K562 (cell line): ENCODE measurements around the gene PCNX2.

ENCODE experiments used
- BRD4 ChIP-seq: fragments of 200-600 bp; sonication (generic); IDR thresholded peaks from 2 replicates; pipeline ENCODE4 v1.6.1; 2017; ENCODE audit warnings: inconsistent platforms
- CHD2 ChIP-seq: IDR thresholded peaks from 2 replicates; pipeline ENCODE4 v1.6.1; 2011; ENCODE audit warnings: low read depth, low read length
- CREM ChIP-seq: IDR thresholded peaks from 2 replicates; pipeline ENCODE4 v1.6.1; 2014; ENCODE audit warnings: antibody characterized with exemption, low read depth
- EZH2 ChIP-seq: IDR thresholded peaks from 2 replicates; pipeline ENCODE4 v1.6.1; 2012; ENCODE audit warnings: low read depth, mild to moderate bottlenecking, inconsistent platforms, low read length, borderline replicate concordance
- GATAD2A ChIP-seq: fragments of 450-650 bp; IDR thresholded peaks from 2 replicates; pipeline ENCODE4 v1.6.1; 2017
- HOXB6 ChIP-seq: fragments of 250-450 bp; sonication (Bioruptor Pico); IDR thresholded peaks from 2 replicates; pipeline ENCODE4 v1.5.1; 2022; ENCODE audit warnings: mild to moderate bottlenecking, borderline replicate concordance
- MYBL2 ChIP-seq, 2 experiments: fragments of 450-650 bp in 1 of 2; sonication (generic) in 1 of 2; formaldehyde crosslinking in 1 of 2; IDR thresholded peaks; 2 replicates each; pipeline versions ENCODE4 v1.6.1 to v1.8.1; 2017 to 2022; ENCODE audit warnings: borderline replicate concordance in 1 of 2, inconsistent platforms in 1 of 2, low read depth in 1 of 2, mild to moderate bottlenecking in 1 of 2, missing genetic modification reagents in 1 of 2, moderate library complexity in 1 of 2
- NBN ChIP-seq: fragments of 450-650 bp; IDR thresholded peaks from 2 replicates; pipeline ENCODE4 v1.6.1; 2016; ENCODE audit warnings: low read depth, mild to moderate bottlenecking
- POLR2A ChIP-seq: fragments of 450-650 bp; conservative IDR thresholded peaks from 2 replicates; pipeline ENCODE4 v1.6.1; 2016
- SIN3A ChIP-seq, 2 experiments: fragments of 150-350 bp in 1 of 2; IDR thresholded peaks; 2 replicates each; pipeline ENCODE4 v1.6.1; 2011 to 2016; ENCODE audit warnings: borderline replicate concordance in 2 of 2, low read depth in 2 of 2, low read length in 2 of 2, mild to moderate bottlenecking in 2 of 2, moderate library complexity in 2 of 2; ENCODE audit not compliant: control insufficient read depth in 1 of 2
- ZNF707 ChIP-seq: fragments of 250-450 bp; sonication (Bioruptor Pico); conservative IDR thresholded peaks from 2 replicates; pipeline ENCODE4 v1.8.0; 2022; ENCODE audit warnings: inconsistent platforms, mild to moderate bottlenecking, moderate library complexity
- TF ChIP-seq, protein P1 (sequence below), 3 experiments: IDR thresholded peaks in 2 of 3; conservative IDR thresholded peaks in 1 of 3; 2 replicates each; pipeline ENCODE4 v1.5.1; 2011 to 2012; ENCODE audit warnings: low read length in 3 of 3, mild to moderate bottlenecking in 3 of 3, control low read depth in 2 of 3, improper control_type of control experiment in 1 of 3, inconsistent platforms in 1 of 3, low read depth in 1 of 3, mixed read lengths in 1 of 3, moderate library complexity in 1 of 3; ENCODE audit not compliant: insufficient read depth in 2 of 3

DNA sequence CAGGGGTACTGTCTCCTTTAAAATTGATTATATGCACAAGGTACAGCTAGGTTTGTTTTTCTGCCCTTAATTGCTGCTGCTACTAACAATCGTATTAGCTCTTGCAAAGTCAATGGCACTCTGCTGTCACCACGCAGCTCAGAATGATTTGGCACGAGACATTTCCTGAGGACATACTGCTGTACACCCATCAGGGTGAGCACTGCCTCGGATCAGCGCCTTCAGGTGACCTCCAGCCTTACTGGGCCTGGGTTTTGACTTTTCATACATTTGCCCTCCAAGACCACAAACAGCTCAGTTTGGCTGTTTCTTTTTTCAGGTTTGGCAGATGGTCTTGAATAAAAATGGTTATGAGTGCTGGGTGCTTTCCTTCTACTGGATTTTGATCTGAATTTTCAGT lies 234.3 kb downstream of the PCNX2 start:
- TF ChIP-seq NBN (no peak), EZH2 (no peak), POLR2A (no peak), CREM (no peak), MYBL2 (IDR thresholded peaks at IDR 0.05; ENCODE audit: low read depth) (no peak), MYBL2 (CRISPR knock-in tag; IDR thresholded peaks at IDR 0.05; ENCODE audit: borderline replicate concordance) (no peak), BRD4 (no peak), ZNF707 (CRISPR knock-in tag) (no peak), HOXB6 (CRISPR knock-in tag) (no peak), CHD2 (no peak), SIN3A (IDR thresholded peaks at IDR 0.05; ENCODE audit: borderline replicate concordance in 2 of 2, control insufficient read depth in 1 of 2, low read depth in 2 of 2, low read length in 2 of 2) (no peak), GATAD2A (no peak)
- TF ChIP-seq, protein P1, sequence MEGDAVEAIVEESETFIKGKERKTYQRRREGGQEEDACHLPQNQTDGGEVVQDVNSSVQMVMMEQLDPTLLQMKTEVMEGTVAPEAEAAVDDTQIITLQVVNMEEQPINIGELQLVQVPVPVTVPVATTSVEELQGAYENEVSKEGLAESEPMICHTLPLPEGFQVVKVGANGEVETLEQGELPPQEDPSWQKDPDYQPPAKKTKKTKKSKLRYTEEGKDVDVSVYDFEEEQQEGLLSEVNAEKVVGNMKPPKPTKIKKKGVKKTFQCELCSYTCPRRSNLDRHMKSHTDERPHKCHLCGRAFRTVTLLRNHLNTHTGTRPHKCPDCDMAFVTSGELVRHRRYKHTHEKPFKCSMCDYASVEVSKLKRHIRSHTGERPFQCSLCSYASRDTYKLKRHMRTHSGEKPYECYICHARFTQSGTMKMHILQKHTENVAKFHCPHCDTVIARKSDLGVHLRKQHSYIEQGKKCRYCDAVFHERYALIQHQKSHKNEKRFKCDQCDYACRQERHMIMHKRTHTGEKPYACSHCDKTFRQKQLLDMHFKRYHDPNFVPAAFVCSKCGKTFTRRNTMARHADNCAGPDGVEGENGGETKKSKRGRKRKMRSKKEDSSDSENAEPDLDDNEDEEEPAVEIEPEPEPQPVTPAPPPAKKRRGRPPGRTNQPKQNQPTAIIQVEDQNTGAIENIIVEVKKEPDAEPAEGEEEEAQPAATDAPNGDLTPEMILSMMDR (IDR thresholded peaks at IDR 0.05 in 2 of 3, conservative IDR thresholded peaks at IDR 0.05 in 1 of 3; ENCODE audit: insufficient read depth in 2 of 3, low read depth in 1 of 3, low read length in 3 of 3): no peak
